Activated naive CD8-positive, alpha-beta T cell treated with anti-CD3 and anti-CD28 coated beads for 36 hours (primary cell): ENCODE data around the gene HS3ST4. TPM values are rescaled to one million over a fixed set of nuclear protein-coding genes. Genes with fewer than 3 reads are reported as not detected.

Experiments
- DNase-seq: peaks from one replicate; pipeline ENCODE4 v3.0.0; 2021
- H3K27ac Mint-ChIP-seq: one replicate; pipeline ENCODE4 v1.8.0; 2022; ENCODE audit warnings: mild to moderate bottlenecking, moderate library complexity, mixed read lengths
- H3K27me3 Mint-ChIP-seq: one replicate; pipeline ENCODE4 v1.8.0; 2022; ENCODE audit warnings: mild to moderate bottlenecking, mixed read lengths
- H3K36me3 Mint-ChIP-seq: one replicate; pipeline ENCODE4 v1.8.0; 2021; ENCODE audit warnings: mild to moderate bottlenecking, mixed read lengths
- H3K4me1 Mint-ChIP-seq: one replicate; pipeline ENCODE4 v1.8.0; 2021; ENCODE audit warnings: mixed read lengths
- H3K4me3 Mint-ChIP-seq: one replicate; pipeline ENCODE4 v1.8.0; 2022; ENCODE audit warnings: mild to moderate bottlenecking, moderate library complexity, mixed read lengths
- H3K9me3 Mint-ChIP-seq: one replicate; pipeline ENCODE4 v1.8.0; 2022; ENCODE audit warnings: mixed read lengths
- total RNA-seq, 2 experiments: library from RNA; stranded (reverse); gene quantifications; one replicate each; pipeline ENCODE4 v1.2.3, GENCODE V29; 2021

HS3ST4 gene
- total RNA-seq, 2 experiments from 2014 or later = not detected

DNA sequence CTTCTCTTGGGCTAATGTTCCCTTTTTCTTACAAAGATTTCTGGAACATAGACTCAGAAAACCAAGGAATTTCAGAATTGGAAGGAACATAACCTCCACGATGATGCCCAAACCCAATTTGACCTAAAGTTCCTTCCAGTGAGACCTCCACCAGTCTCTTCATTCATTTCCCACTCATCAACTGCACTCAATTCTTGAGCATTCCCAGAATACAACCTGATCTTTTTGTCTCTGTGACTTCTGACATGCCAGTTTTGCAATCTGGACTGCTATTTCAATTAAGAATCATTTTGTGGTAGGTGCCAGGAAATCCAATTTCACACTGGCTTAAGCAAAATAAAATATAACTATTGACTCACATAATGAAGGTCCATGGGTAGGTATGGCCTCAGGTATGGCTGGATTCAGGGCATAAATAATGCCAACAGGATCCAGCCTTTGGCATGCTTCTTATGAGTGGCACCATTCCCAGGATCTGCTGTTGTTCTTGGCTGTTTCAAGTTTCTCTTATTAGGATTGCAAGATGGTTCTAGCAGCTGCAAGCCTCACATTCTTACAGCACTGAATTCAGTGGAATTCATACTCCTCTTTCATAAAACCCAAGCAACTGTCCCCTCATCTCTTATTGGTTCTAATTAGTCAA lies 184.3 kb downstream of the HS3ST4 start:
- no peaks in the 10 kb centered on the region for H3K4me1 Mint-ChIP-seq
- peaks cover 3% of the 10 kb centered on the region for H3K27me3 Mint-ChIP-seq
- H3K4me3 Mint-ChIP-seq = no peak overlapping the region
- no peak for DNase-seq
- H3K9me3 Mint-ChIP-seq = no peaks in the 10 kb centered on the region
- H3K36me3 Mint-ChIP-seq = no peaks in the 10 kb centered on the region
- H3K27ac Mint-ChIP-seq = no peak overlapping the region

- DNase-seq = no peak
- H3K36me3 Mint-ChIP-seq = no peaks in the 10 kb centered on the region
- no peak overlapping the region for H3K4me3 Mint-ChIP-seq
- no peaks in the 10 kb centered on the region for H3K4me1 Mint-ChIP-seq
- H3K27me3 Mint-ChIP-seq = peaks cover 3% of the 10 kb centered on the region
- H3K9me3 Mint-ChIP-seq = no peaks in the 10 kb centered on the region
- no peak overlapping the region for H3K27ac Mint-ChIP-seq
These were observed 185.3 kb downstream of the HS3ST4 start for GRCh38 chr16:25877103-25877502.

DNA sequence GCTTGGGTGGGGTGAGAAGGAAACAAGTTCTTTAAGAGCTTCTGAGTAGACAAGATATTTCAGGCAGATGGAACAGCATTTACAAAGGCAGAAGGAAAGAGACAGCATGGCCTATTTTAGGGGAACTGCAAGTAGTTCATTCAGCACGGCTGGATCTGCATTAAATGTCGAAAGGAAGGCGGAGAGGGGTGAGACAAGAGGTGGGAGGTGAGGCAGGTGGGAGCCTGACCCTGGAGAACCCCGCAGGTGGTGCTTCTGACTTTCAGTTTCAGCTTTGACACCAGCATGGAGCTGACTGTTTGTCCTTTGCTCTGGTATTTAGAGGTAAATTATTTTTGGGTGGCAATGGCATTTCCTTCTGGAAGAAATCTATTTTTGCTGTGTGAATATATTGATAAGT lies 194.8 kb downstream of the HS3ST4 start:
- Mint-ChIP-seq H3K4me3 (no peak overlapping the region), H3K4me1 (no peaks in the 10 kb centered on the region), H3K27ac (no peak overlapping the region), H3K9me3 (peaks cover 11% of the 10 kb centered on the region), H3K27me3 (peaks cover 14% of the 10 kb centered on the region), H3K36me3 (no peaks in the 10 kb centered on the region)
- no peak for DNase-seq

DNA sequence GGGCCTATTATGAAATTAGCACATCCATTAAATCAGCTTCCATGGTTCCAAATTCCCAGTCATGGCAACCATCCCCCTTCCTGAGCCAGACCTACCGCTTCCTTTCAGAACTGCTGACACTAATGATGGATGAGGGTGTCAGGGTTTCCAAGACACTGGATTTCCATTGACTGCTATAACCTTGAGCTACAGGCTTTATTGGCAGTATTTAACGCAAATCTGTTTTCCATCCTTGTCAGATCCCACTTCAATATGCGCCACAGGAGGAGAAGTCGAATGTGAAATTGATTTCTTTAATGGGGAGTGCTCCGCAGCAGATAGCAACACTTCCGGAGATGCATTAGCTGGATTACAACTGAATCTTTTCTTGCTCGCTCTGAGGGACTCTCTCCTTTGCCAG lies 197.1 kb downstream of the HS3ST4 start:
- Mint-ChIP-seq H3K27me3 (peaks cover 8% of the 10 kb centered on the region), H3K4me1 (no peaks in the 10 kb centered on the region), H3K9me3 (peaks cover 11% of the 10 kb centered on the region), H3K36me3 (no peaks in the 10 kb centered on the region), H3K27ac (no peak overlapping the region), H3K4me3 (no peak overlapping the region)
- DNase-seq = no peak

GRCh38 chr16:25893332-25893731 lies 201.6 kb downstream of the HS3ST4 start:
- H3K36me3 Mint-ChIP-seq = no peaks in the 10 kb centered on the region
- H3K4me1 Mint-ChIP-seq = no peaks in the 10 kb centered on the region
- peaks cover 11% of the 10 kb centered on the region for H3K9me3 Mint-ChIP-seq
- peaks cover 26% of the 10 kb centered on the region for H3K27me3 Mint-ChIP-seq
- no peak overlapping the region for H3K27ac Mint-ChIP-seq
- no peak overlapping the region for H3K4me3 Mint-ChIP-seq
- no peak for DNase-seq

DNA sequence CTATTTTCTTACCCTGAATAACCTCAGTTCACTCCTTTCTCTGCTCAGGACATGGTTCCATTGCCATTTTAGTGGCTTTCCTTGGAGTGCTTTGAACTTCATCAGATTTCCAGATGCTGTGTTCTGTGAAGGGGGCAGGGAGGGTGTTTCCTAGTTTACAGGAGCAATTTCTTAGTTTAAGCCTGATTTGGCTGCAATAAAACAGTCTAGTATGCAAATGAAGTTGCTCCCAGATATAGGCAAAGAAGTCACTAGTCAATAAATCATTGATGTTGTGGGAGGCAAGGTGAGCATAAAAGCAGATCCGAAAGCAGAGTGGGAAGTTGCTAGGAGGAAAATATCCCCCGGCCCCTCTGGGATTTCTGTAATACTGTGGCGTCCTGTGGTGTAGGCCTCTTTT lies 202.3 kb downstream of the HS3ST4 start:
- no peaks in the 10 kb centered on the region for H3K36me3 Mint-ChIP-seq
- no peak overlapping the region for H3K4me3 Mint-ChIP-seq
- H3K4me1 Mint-ChIP-seq = no peaks in the 10 kb centered on the region
- H3K27me3 Mint-ChIP-seq = peaks cover 26% of the 10 kb centered on the region
- no peak overlapping the region for H3K27ac Mint-ChIP-seq
- H3K9me3 Mint-ChIP-seq = peaks cover 11% of the 10 kb centered on the region
- DNase-seq = no peak

- Mint-ChIP-seq H3K9me3 (peaks cover 5% of the 10 kb centered on the region), H3K27me3 (peaks cover 26% of the 10 kb centered on the region), H3K36me3 (no peaks in the 10 kb centered on the region), H3K4me3 (no peak overlapping the region), H3K27ac (no peak overlapping the region), H3K4me1 (no peaks in the 10 kb centered on the region)
- no peak for DNase-seq
These were observed 203.6 kb downstream of the HS3ST4 start for GRCh38 chr16:25895380-25895779.

DNA sequence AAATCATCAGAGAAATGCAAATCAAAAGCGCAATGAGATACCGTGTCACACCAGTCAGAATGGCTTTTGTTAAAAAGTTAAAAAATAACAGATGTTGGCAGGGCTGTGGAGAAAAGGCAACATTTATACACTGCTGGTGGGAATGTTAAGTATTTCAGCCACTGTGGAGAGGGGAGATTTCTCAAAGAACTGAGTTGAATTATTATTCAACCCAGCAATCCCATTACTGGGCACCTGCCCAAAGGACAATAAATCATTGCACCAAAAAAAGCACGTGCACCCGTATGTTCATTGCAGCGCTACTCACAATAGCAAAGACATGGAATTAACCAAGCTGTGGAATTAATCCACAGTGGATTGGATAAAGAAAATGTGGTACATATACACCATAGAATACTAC lies 204.7 kb downstream of the HS3ST4 start:
- H3K27me3 Mint-ChIP-seq = peaks cover 26% of the 10 kb centered on the region
- H3K27ac Mint-ChIP-seq = no peak overlapping the region
- H3K4me3 Mint-ChIP-seq = no peak overlapping the region
- H3K4me1 Mint-ChIP-seq = no peaks in the 10 kb centered on the region
- no peaks in the 10 kb centered on the region for H3K36me3 Mint-ChIP-seq
- no peak for DNase-seq
- no peaks in the 10 kb centered on the region for H3K9me3 Mint-ChIP-seq

DNA sequence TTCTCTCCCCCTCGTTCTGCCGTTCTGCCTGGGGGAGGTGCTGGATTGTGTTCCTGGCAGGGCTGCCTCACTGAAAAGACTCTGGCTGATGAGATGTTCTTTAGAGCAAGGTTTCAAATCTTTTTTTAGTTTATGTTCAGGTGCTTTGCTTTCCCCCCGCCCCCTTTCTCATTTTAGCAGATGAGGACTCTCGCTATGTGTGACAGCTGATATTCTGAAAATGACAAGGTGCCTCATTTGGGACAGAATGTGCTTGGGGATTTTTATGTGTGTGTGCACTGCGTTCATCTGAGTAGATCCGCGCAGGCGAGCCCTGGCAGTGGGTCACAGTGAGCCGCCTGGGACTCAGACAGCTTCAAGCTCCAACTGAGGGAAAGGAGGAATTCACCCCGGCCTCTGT lies 205.9 kb downstream of the HS3ST4 start:
- DNase-seq = no peak
- no peaks in the 10 kb centered on the region for H3K4me1 Mint-ChIP-seq
- peaks cover 29% of the 10 kb centered on the region for H3K27me3 Mint-ChIP-seq
- no peaks in the 10 kb centered on the region for H3K9me3 Mint-ChIP-seq
- no peaks in the 10 kb centered on the region for H3K36me3 Mint-ChIP-seq
- H3K27ac Mint-ChIP-seq = no peak overlapping the region
- no peak overlapping the region for H3K4me3 Mint-ChIP-seq

GRCh38 chr16:25905810-25906209 lies 214.1 kb downstream of the HS3ST4 start:
- no peaks in the 10 kb centered on the region for H3K36me3 Mint-ChIP-seq

DNA sequence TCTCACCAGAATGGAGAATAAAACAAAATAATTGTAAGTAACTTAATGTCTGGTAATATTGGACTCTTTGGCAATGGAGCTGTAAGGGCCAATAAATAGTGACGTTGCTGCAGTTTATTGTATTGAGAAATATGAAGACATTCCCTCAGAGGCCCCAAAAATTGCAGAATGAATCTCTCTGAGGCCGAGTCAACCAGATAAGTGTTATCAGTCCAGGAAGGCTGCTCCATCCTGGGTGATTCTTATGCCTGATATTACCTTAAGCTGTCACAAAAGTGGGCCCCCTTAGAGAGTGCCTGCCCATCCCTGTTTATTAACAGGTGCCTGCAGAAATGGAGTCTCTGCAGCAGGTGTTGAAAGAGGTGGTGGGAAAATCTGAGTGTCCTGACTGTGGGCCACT lies 219.2 kb downstream of the HS3ST4 start:
- no peak for DNase-seq
- no peaks in the 10 kb centered on the region for H3K4me1 Mint-ChIP-seq
- H3K4me3 Mint-ChIP-seq = no peak overlapping the region
- no peak overlapping the region for H3K27ac Mint-ChIP-seq
- H3K36me3 Mint-ChIP-seq = no peaks in the 10 kb centered on the region
- peaks cover 3% of the 10 kb centered on the region for H3K27me3 Mint-ChIP-seq
- no peaks in the 10 kb centered on the region for H3K9me3 Mint-ChIP-seq

More at GRCh38 chr16:25905810-25906209, 214.1 kb downstream of the HS3ST4 start:
- Mint-ChIP-seq H3K4me1 (no peaks in the 10 kb centered on the region), H3K27me3 (peaks cover 4% of the 10 kb centered on the region), H3K4me3 (no peak overlapping the region), H3K27ac (no peak overlapping the region), H3K9me3 (no peaks in the 10 kb centered on the region)
- DNase-seq = no peak

DNA sequence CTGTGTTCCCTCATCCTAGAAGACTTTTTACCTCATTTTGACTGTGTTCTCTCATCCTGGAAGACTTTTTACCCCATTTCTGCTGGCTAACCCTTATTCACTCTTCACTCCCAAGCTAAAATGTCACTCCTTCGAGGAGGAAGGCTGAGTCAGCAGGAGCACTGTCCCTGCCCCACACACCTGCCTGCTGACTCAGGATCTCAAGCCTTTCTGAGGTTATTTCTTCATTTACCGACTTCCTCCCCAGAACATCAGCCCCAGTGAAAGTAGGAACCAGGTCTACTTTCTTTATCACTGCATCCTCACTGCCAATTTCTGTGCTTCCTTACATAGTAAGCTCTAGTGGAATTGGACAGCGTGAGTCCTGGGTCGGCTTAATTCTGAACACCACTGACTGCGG lies 220.6 kb downstream of the HS3ST4 start:
- Mint-ChIP-seq H3K4me3 (no peak overlapping the region), H3K27ac (no peak overlapping the region), H3K4me1 (no peaks in the 10 kb centered on the region), H3K9me3 (no peaks in the 10 kb centered on the region), H3K36me3 (no peaks in the 10 kb centered on the region), H3K27me3 (peaks cover 3% of the 10 kb centered on the region)
- DNase-seq = no peak

DNA sequence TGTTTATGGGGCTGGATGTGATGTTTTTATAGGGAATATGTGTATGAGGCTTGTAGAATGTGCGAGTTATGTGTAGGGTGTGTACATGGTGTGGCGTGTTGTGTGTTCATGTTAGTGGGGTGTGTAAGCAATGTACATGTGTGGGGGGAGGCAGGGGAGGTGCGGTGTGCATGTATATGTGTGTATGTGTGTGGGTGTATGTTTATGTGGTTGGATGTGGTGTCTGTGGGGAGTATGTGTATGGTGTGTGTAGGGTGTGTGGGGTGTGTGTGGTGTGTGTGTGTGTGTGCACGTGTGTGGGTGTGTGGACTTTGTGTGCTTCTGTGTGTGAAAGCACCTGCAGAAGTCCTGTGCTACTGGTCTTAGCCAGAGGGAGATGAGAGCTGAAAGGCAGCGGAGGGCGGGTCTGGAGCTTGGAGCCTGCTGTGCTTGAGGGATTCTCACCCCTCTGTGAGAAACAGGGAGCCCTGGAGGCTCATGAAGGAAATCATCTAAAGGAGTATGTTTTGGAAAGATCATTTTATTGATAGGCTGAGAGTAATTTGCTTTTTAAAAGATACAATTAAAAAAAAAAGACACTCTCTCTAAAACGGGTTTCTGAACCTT lies 222.7 kb downstream of the HS3ST4 start:
- Mint-ChIP-seq H3K27ac (no peak overlapping the region), H3K36me3 (no peaks in the 10 kb centered on the region), H3K4me1 (no peaks in the 10 kb centered on the region), H3K27me3 (peaks cover 3% of the 10 kb centered on the region), H3K4me3 (no peak overlapping the region), H3K9me3 (no peaks in the 10 kb centered on the region)
- DNase-seq = no peak

DNA sequence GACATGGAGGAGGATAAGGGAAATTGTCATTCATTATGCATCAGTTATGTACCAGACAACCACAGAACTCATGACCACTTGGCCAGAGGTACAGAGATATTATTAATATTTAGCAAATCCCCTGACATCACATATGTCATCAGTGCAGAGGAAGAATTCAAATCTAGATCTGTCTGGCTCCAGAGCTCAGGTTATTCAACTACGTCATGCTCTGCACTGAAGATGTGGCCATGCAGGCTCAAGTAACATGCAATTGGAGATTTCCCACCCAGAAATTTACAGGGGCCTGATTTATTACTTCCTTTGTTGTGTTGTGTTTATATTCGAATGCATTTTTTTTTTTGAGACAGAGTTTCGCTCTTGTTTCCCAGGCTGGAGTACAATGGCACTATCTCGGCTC lies 224.3 kb downstream of the HS3ST4 start:
- DNase-seq = no peak
- peaks cover 3% of the 10 kb centered on the region for H3K27me3 Mint-ChIP-seq
- no peak overlapping the region for H3K4me3 Mint-ChIP-seq
- no peaks in the 10 kb centered on the region for H3K4me1 Mint-ChIP-seq
- H3K9me3 Mint-ChIP-seq = no peaks in the 10 kb centered on the region
- H3K27ac Mint-ChIP-seq = no peak overlapping the region
- H3K36me3 Mint-ChIP-seq = no peaks in the 10 kb centered on the region

- no peak overlapping the region for H3K4me3 Mint-ChIP-seq
- DNase-seq = no peak
- no peak overlapping the region for H3K27ac Mint-ChIP-seq
- H3K9me3 Mint-ChIP-seq = no peaks in the 10 kb centered on the region
- peaks cover 6% of the 10 kb centered on the region for H3K27me3 Mint-ChIP-seq
- no peaks in the 10 kb centered on the region for H3K36me3 Mint-ChIP-seq
- no peaks in the 10 kb centered on the region for H3K4me1 Mint-ChIP-seq
These were observed 230.7 kb downstream of the HS3ST4 start for GRCh38 chr16:25922438-25922837.

GRCh38 chr16:25925421-25925820 lies 233.7 kb downstream of the HS3ST4 start:
- no peaks in the 10 kb centered on the region for H3K36me3 Mint-ChIP-seq
- H3K27me3 Mint-ChIP-seq = peaks cover 6% of the 10 kb centered on the region
- peaks cover 3% of the 10 kb centered on the region for H3K9me3 Mint-ChIP-seq
- H3K27ac Mint-ChIP-seq = no peak overlapping the region
- H3K4me1 Mint-ChIP-seq = no peaks in the 10 kb centered on the region
- DNase-seq = no peak
- H3K4me3 Mint-ChIP-seq = no peak overlapping the region
